ENCODE data around the gene TRIM2.
"Not testable (repeated sequence)": the region's sequence is repeated elsewhere in the genome, so short reads cannot be mapped to it uniquely, and the experiment has no call there.

TRIM2 gene

GRCh38 chr4:153204247-153204671 lies at the start of gene TRIM2:
Gene TRIM2 (plus strand): TSS chr4:153204443. CDS start chr4:153204531, 88 bp downstream.
- H3K27me3 ChIP-seq (ENCODE audit: low read depth, low read length) = no peaks in the 10 kb centered on the region
- H3K4me3 ChIP-seq (ENCODE audit: low read depth in 1 of 2, low read length in 2 of 2) = peak within 1 kb of the TSS; percentile 53 to 67
- H3K36me3 ChIP-seq (ENCODE audit: control insufficient read depth in 1 of 2, insufficient read depth in 2 of 2, low read length in 2 of 2) = no peaks in the 10 kb centered on the region
- H3K27ac ChIP-seq (ENCODE audit: low read length) = peak within 1 kb of the TSS; percentile 88
- no peaks in the 10 kb centered on the region for H3K9me3 ChIP-seq (ENCODE audit: control insufficient read depth in 1 of 2, low read length in 2 of 2)
- H3K4me1 ChIP-seq (ENCODE audit: control insufficient read depth in 1 of 2, insufficient read depth in 2 of 2, low read length in 2 of 2) = peaks cover 4 to 7% of the 10 kb centered on the region in 2 donors

GRCh38 chr4:153155686-153156085 lies 48.6 kb upstream of the TRIM2 start:
- H3K27me3 ChIP-seq (ENCODE audit: low read depth, low read length) = no peaks in the 10 kb centered on the region
- H3K4me1 ChIP-seq (ENCODE audit: control insufficient read depth in 1 of 2, insufficient read depth in 2 of 2, low read length in 2 of 2) = peaks cover 5 to 18% of the 10 kb centered on the region in 2 donors
- no peaks in the 10 kb centered on the region for H3K9me3 ChIP-seq (ENCODE audit: control insufficient read depth in 1 of 2, low read length in 2 of 2)
- no peak overlapping the region for H3K27ac ChIP-seq (ENCODE audit: low read length)
- no peak overlapping the region for H3K4me3 ChIP-seq (ENCODE audit: low read depth in 1 of 2, low read length in 2 of 2)
- H3K36me3 ChIP-seq (ENCODE audit: control insufficient read depth in 1 of 2, insufficient read depth in 2 of 2, low read length in 2 of 2) = no peaks in the 10 kb centered on the region

DNA sequence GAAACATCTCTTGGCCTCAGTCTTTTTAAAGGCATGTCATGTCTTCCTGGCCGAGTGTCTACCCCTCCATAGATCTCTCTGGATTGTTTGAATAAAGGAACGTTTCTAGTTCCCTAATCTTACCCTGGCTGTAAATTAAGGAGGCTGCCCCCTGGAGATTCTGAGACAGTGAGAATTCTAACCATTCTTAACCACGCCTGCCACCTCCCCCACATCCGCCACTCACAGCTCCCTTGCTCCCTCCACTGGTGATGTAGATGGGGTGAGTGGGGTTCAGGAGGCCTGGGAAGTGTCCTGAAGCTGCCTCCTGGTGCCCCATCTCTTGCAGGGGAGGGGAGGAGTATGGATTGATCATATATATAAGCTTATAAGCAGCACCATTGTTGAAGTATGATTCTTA lies 48.0 kb upstream of the TRIM2 start:
- no peaks in the 10 kb centered on the region for H3K27me3 ChIP-seq (ENCODE audit: low read depth, low read length)
- H3K36me3 ChIP-seq (ENCODE audit: control insufficient read depth in 1 of 2, insufficient read depth in 2 of 2, low read length in 2 of 2) = no peaks in the 10 kb centered on the region
- no peaks in the 10 kb centered on the region for H3K9me3 ChIP-seq (ENCODE audit: control insufficient read depth in 1 of 2, low read length in 2 of 2)
- no peak overlapping the region for H3K4me3 ChIP-seq (ENCODE audit: low read depth in 1 of 2, low read length in 2 of 2)
- no peak overlapping the region for H3K27ac ChIP-seq (ENCODE audit: low read length)
- peaks cover 5 to 18% of the 10 kb centered on the region in 2 donors for H3K4me1 ChIP-seq (ENCODE audit: control insufficient read depth in 1 of 2, insufficient read depth in 2 of 2, low read length in 2 of 2)

DNA sequence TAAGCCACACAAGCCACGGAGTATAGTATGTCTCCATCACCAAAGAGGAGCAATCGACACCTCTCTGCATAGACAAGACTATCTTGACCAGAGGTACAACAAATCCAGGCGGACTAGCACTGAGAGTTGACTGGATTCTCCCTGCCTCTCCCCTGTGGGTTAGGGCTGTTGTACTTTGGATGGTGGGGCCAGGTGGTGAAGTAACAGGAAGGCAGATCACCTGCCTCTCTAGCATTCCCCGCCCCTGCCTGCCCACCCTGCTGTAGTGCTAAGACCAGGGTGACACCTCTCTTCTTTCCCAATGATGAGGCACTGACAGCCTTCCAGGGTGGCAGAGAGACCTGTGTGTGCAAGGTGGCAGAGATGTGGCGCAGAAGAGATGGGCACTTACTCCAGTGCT lies 47.5 kb upstream of the TRIM2 start:
- Histone ChIP-seq H3K4me3 (ENCODE audit: low read depth in 1 of 2, low read length in 2 of 2) (no peak overlapping the region), H3K4me1 (ENCODE audit: control insufficient read depth in 1 of 2, insufficient read depth in 2 of 2, low read length in 2 of 2) (peaks cover 5 to 17% of the 10 kb centered on the region in 2 donors), H3K27me3 (ENCODE audit: low read depth, low read length) (no peaks in the 10 kb centered on the region), H3K9me3 (ENCODE audit: control insufficient read depth in 1 of 2, low read length in 2 of 2) (no peaks in the 10 kb centered on the region), H3K27ac (ENCODE audit: low read length) (no peak overlapping the region), H3K36me3 (ENCODE audit: control insufficient read depth in 1 of 2, insufficient read depth in 2 of 2, low read length in 2 of 2) (no peaks in the 10 kb centered on the region)

DNA sequence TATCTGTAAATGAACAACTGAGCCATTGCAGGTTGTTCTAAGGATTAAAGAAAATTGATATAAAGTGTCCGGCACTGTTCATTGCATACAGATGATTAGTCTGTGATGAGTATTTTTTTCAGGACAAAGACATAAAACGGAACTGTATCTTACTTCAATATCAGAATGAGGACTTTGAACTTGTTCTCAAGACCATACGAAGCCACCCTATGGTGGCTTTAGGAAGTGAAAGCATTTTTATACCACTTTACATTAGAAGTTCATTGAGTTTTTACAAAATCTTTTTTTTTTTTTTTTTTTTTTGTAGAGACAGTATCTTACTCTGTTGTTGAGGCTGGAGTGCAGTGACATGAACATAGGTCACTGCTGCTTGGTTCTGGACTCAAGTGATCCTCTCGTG lies 45.2 kb upstream of the TRIM2 start:
- Histone ChIP-seq H3K4me3 (ENCODE audit: low read depth in 1 of 2, low read length in 2 of 2) (no peak overlapping the region), H3K9me3 (ENCODE audit: control insufficient read depth in 1 of 2, low read length in 2 of 2) (no peaks in the 10 kb centered on the region), H3K36me3 (ENCODE audit: control insufficient read depth in 1 of 2, insufficient read depth in 2 of 2, low read length in 2 of 2) (no peaks in the 10 kb centered on the region), H3K4me1 (ENCODE audit: control insufficient read depth in 1 of 2, insufficient read depth in 2 of 2, low read length in 2 of 2) (peaks cover 1 to 4% of the 10 kb centered on the region in 2 donors), H3K27me3 (ENCODE audit: low read depth, low read length) (no peaks in the 10 kb centered on the region), H3K27ac (ENCODE audit: low read length) (no peak overlapping the region)

DNA sequence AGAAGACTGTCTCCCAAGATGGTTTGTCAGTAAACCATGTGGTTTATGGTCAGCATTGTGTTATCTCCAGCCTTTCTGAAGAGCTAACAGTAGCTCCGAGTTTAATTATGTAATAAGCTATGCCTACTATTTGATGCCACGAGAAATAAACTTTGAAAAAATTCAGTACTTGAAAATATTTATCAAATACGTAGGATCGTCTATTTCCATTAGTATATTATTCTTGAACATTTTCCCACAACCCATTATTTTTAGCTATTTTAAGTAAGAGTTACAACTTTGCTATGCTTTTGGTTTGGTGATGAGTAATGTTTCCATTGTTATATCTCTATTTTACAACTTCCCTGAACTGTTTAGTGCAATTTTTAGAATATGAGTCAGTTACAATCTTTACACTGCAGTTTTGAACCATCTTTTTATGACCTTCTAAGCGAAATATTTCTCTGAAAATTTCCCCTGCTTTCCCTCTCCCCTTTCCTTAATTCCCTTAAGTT lies 44.5 kb upstream of the TRIM2 start:
- Histone ChIP-seq H3K27me3 (ENCODE audit: low read depth, low read length) (no peaks in the 10 kb centered on the region), H3K4me1 (ENCODE audit: control insufficient read depth in 1 of 2, insufficient read depth in 2 of 2, low read length in 2 of 2) (no peaks in the 10 kb centered on the region), H3K9me3 (ENCODE audit: control insufficient read depth in 1 of 2, low read length in 2 of 2) (no peaks in the 10 kb centered on the region), H3K4me3 (ENCODE audit: low read depth in 1 of 2, low read length in 2 of 2) (no peak overlapping the region), H3K27ac (ENCODE audit: low read length) (no peak overlapping the region), H3K36me3 (ENCODE audit: control insufficient read depth in 1 of 2, insufficient read depth in 2 of 2, low read length in 2 of 2) (no peaks in the 10 kb centered on the region)

DNA sequence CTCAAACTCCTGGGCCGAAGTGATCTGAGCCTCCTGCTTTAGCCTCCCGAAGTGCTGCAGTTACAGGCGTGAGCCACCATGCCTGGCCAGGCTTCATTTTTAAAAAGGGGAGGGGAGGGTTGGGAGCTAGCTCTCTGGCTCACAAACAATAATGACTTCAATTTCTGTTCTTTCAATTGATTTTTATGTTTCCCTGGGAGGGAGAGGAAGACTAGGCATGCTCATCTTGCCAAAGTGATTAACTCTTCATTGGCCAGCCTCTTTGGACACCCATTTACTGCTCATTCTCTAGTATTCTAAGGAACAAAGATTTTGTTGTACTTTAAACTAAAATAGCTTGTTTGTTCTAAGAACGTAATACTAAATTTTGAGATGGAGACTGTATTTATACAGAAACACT lies 43.4 kb upstream of the TRIM2 start:
- Histone ChIP-seq H3K4me3 (ENCODE audit: low read depth in 1 of 2, low read length in 2 of 2) (no peak overlapping the region), H3K4me1 (ENCODE audit: control insufficient read depth in 1 of 2, insufficient read depth in 2 of 2, low read length in 2 of 2) (no peaks in the 10 kb centered on the region), H3K36me3 (ENCODE audit: control insufficient read depth in 1 of 2, insufficient read depth in 2 of 2, low read length in 2 of 2) (no peaks in the 10 kb centered on the region), H3K9me3 (ENCODE audit: control insufficient read depth in 1 of 2, low read length in 2 of 2) (no peaks in the 10 kb centered on the region), H3K27ac (ENCODE audit: low read length) (no peak overlapping the region), H3K27me3 (ENCODE audit: low read depth, low read length) (no peaks in the 10 kb centered on the region)

- no peaks in the 10 kb centered on the region for H3K9me3 ChIP-seq (ENCODE audit: control insufficient read depth in 1 of 2, low read length in 2 of 2)
- H3K36me3 ChIP-seq (ENCODE audit: control insufficient read depth in 1 of 2, insufficient read depth in 2 of 2, low read length in 2 of 2) = no peaks in the 10 kb centered on the region
- H3K4me1 ChIP-seq (ENCODE audit: control insufficient read depth in 1 of 2, insufficient read depth in 2 of 2, low read length in 2 of 2) = no peaks in the 10 kb centered on the region
- no peak overlapping the region for H3K27ac ChIP-seq (ENCODE audit: low read length)
- H3K4me3 ChIP-seq (ENCODE audit: low read depth in 1 of 2, low read length in 2 of 2) = no peak overlapping the region
- H3K27me3 ChIP-seq (ENCODE audit: low read depth, low read length) = no peaks in the 10 kb centered on the region
Measured at GRCh38 chr4:153161226-153161963, 42.8 kb upstream of the TRIM2 start.

- not testable (repeated sequence) for H3K9me3 ChIP-seq (ENCODE audit: control insufficient read depth in 1 of 2, low read length in 2 of 2); H3K4me3 ChIP-seq (ENCODE audit: low read depth in 1 of 2, low read length in 2 of 2); H3K27me3 ChIP-seq (ENCODE audit: low read depth, low read length); H3K4me1 ChIP-seq (ENCODE audit: control insufficient read depth in 1 of 2, insufficient read depth in 2 of 2, low read length in 2 of 2); H3K36me3 ChIP-seq (ENCODE audit: control insufficient read depth in 1 of 2, insufficient read depth in 2 of 2, low read length in 2 of 2); H3K27ac ChIP-seq (ENCODE audit: low read length)
Measured at GRCh38 chr4:153165236-153165635, 39.0 kb upstream of the TRIM2 start.

- Histone ChIP-seq H3K9me3 (ENCODE audit: control insufficient read depth in 1 of 2, low read length in 2 of 2) (no peaks in the 10 kb centered on the region), H3K4me3 (ENCODE audit: low read depth in 1 of 2, low read length in 2 of 2) (no peak overlapping the region), H3K27me3 (ENCODE audit: low read depth, low read length) (no peaks in the 10 kb centered on the region), H3K27ac (ENCODE audit: low read length) (no peak overlapping the region), H3K4me1 (ENCODE audit: control insufficient read depth in 1 of 2, insufficient read depth in 2 of 2, low read length in 2 of 2) (no peaks in the 10 kb centered on the region), H3K36me3 (ENCODE audit: control insufficient read depth in 1 of 2, insufficient read depth in 2 of 2, low read length in 2 of 2) (no peaks in the 10 kb centered on the region)
Measured at GRCh38 chr4:153166716-153167501, 37.3 kb upstream of the TRIM2 start.

- Histone ChIP-seq H3K4me1 (ENCODE audit: control insufficient read depth in 1 of 2, insufficient read depth in 2 of 2, low read length in 2 of 2) (no peaks in the 10 kb centered on the region), H3K36me3 (ENCODE audit: control insufficient read depth in 1 of 2, insufficient read depth in 2 of 2, low read length in 2 of 2) (no peaks in the 10 kb centered on the region), H3K4me3 (ENCODE audit: low read depth in 1 of 2, low read length in 2 of 2) (no peak overlapping the region), H3K27me3 (ENCODE audit: low read depth, low read length) (no peaks in the 10 kb centered on the region), H3K27ac (ENCODE audit: low read length) (no peak overlapping the region), H3K9me3 (ENCODE audit: control insufficient read depth in 1 of 2, low read length in 2 of 2) (no peaks in the 10 kb centered on the region)
Measured at GRCh38 chr4:153169776-153170175, 34.5 kb upstream of the TRIM2 start.

All from muscle layer of duodenum (tissue), 2 donors.